Measurements from ENCODE around the gene DGKE. TPM values are rescaled to one million over a fixed set of nuclear protein-coding genes. Genes with fewer than 3 reads are reported as not detected.

DGKE gene
- total and polyA plus RNA-seq, 2 of the 13 experiments (the other 11 are each of a cell fraction or from before 2014, with no cell fraction given) = 3.2 to 5.3 TPM

DNA sequence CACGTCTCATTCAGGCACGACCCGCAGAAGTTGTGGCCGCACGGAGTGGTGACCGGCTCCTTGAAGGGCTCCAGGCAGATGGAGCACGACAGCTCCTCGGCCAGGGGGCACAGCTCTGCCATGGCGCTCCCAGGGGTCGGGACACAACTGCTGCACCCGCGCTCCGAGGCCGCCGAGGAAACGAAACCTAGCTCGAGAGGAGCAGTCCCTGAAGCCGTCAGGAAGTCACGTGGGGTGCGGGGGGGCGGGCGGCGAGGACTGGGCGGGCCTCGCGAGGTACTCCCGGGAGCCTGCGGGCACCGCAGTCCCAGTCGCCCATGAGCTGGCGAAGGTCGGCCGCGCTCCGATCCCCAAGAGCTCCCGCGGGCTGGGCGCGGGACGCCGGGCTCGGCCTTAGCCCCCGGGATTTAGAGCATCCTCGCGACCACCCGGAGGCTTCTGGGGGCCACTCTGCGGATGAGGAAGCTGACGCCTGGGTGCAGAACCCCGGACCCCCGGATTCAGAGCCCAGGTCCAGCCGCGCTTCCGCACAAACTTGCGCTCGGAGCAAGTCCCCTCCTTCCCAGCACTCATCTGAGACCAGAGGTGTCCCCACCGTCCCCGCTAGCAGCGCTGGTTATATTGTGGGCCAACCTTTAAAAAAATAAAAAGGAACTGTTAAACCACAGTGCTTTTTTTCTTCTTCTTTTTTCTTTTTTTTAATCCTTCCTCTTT is 80.1 kb downstream of the DGKE start, which contains the start of gene TRIM25 (continued):
- TF ChIP-seq, protein P1, sequence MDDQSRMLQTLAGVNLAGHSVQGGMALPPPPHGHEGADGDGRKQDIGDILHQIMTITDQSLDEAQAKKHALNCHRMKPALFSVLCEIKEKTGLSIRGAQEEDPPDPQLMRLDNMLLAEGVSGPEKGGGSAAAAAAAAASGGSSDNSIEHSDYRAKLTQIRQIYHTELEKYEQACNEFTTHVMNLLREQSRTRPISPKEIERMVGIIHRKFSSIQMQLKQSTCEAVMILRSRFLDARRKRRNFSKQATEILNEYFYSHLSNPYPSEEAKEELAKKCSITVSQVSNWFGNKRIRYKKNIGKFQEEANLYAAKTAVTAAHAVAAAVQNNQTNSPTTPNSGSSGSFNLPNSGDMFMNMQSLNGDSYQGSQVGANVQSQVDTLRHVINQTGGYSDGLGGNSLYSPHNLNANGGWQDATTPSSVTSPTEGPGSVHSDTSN (CRISPR knock-in tag; IDR thresholded peaks at IDR 0.05; ENCODE audit: borderline replicate concordance) = peak; percentile 75; the same call in 1 of the 2 replicates
- TF ChIP-seq PHF5A (CRISPR knock-in tag; IDR thresholded peaks at IDR 0.05; ENCODE audit: low read depth, unreplicated experiment) = peak; percentile 81
- TF ChIP-seq, protein P2, sequence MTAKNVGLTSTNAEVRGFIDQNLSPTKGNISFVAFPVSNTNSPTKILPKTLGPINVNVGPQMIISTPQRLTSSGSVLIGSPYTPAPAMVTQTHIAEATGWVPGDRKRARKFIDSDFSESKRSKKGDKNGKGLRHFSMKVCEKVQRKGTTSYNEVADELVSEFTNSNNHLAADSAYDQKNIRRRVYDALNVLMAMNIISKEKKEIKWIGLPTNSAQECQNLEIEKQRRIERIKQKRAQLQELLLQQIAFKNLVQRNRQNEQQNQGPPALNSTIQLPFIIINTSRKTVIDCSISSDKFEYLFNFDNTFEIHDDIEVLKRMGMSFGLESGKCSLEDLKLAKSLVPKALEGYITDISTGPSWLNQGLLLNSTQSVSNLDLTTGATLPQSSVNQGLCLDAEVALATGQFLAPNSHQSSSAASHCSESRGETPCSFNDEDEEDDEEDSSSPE (CRISPR knock-in tag; IDR thresholded peaks at IDR 0.05) = peak; percentile 71
- peak; percentile 75; the same call in 1 of the 2 replicates for TF ChIP-seq TMF1 (CRISPR knock-in tag; IDR thresholded peaks at IDR 0.05; ENCODE audit: low read depth)
- peak; percentile 56 for TF ChIP-seq SATB2 (CRISPR knock-in tag; IDR thresholded peaks at IDR 0.05)
- no peak for TF ChIP-seq POLR2AphosphoS2 (IDR thresholded peaks at IDR 0.05; ENCODE audit: low read depth, low read length)
- peak; percentile 81 for TF ChIP-seq ZBTB7B (CRISPR knock-in tag; IDR thresholded peaks at IDR 0.05)
- TF ChIP-seq, protein P3, sequence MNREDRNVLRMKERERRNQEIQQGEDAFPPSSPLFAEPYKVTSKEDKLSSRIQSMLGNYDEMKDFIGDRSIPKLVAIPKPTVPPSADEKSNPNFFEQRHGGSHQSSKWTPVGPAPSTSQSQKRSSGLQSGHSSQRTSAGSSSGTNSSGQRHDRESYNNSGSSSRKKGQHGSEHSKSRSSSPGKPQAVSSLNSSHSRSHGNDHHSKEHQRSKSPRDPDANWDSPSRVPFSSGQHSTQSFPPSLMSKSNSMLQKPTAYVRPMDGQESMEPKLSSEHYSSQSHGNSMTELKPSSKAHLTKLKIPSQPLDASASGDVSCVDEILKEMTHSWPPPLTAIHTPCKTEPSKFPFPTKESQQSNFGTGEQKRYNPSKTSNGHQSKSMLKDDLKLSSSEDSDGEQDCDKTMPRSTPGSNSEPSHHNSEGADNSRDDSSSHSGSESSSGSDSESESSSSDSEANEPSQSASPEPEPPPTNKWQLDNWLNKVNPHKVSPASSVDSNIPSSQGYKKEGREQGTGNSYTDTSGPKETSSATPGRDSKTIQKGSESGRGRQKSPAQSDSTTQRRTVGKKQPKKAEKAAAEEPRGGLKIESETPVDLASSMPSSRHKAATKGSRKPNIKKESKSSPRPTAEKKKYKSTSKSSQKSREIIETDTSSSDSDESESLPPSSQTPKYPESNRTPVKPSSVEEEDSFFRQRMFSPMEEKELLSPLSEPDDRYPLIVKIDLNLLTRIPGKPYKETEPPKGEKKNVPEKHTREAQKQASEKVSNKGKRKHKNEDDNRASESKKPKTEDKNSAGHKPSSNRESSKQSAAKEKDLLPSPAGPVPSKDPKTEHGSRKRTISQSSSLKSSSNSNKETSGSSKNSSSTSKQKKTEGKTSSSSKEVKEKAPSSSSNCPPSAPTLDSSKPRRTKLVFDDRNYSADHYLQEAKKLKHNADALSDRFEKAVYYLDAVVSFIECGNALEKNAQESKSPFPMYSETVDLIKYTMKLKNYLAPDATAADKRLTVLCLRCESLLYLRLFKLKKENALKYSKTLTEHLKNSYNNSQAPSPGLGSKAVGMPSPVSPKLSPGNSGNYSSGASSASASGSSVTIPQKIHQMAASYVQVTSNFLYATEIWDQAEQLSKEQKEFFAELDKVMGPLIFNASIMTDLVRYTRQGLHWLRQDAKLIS (CRISPR knock-in tag; IDR thresholded peaks at IDR 0.05) = peak; percentile 87; the same call in 1 of the 2 replicates
- TF ChIP-seq MYNN (CRISPR knock-in tag; IDR thresholded peaks at IDR 0.05; ENCODE audit: low read depth) = 0 out of 2 replicates have a peak, but pooled peaks have one; percentile 40
- TF ChIP-seq RBM39 (IDR thresholded peaks at IDR 0.05; ENCODE audit: low read depth, low read length, poor library complexity, severe bottlenecking) = peak; percentile 93
- no peak for TF ChIP-seq PCBP2 (optimal IDR thresholded peaks at IDR 0.05; ENCODE audit: low read depth, low read length, poor library complexity, severe bottlenecking)
- TF ChIP-seq ZBTB1 (CRISPR knock-in tag; IDR thresholded peaks at IDR 0.05; ENCODE audit: borderline replicate concordance) = no peak
- TF ChIP-seq ZMYM3 (CRISPR knock-in tag; IDR thresholded peaks at IDR 0.05) = peak; percentile 74; the same call in 1 of the 2 replicates
- TF ChIP-seq, protein P4, sequence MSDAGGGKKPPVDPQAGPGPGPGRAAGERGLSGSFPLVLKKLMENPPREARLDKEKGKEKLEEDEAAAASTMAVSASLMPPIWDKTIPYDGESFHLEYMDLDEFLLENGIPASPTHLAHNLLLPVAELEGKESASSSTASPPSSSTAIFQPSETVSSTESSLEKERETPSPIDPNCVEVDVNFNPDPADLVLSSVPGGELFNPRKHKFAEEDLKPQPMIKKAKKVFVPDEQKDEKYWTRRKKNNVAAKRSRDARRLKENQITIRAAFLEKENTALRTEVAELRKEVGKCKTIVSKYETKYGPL (CRISPR knock-in tag; IDR thresholded peaks at IDR 0.05) = peak; percentile 76
- peak; percentile 93; the same call in 1 of the 2 replicates for TF ChIP-seq ZNF44 (CRISPR knock-in tag; IDR thresholded peaks at IDR 0.05)
- TF ChIP-seq, protein P5, sequence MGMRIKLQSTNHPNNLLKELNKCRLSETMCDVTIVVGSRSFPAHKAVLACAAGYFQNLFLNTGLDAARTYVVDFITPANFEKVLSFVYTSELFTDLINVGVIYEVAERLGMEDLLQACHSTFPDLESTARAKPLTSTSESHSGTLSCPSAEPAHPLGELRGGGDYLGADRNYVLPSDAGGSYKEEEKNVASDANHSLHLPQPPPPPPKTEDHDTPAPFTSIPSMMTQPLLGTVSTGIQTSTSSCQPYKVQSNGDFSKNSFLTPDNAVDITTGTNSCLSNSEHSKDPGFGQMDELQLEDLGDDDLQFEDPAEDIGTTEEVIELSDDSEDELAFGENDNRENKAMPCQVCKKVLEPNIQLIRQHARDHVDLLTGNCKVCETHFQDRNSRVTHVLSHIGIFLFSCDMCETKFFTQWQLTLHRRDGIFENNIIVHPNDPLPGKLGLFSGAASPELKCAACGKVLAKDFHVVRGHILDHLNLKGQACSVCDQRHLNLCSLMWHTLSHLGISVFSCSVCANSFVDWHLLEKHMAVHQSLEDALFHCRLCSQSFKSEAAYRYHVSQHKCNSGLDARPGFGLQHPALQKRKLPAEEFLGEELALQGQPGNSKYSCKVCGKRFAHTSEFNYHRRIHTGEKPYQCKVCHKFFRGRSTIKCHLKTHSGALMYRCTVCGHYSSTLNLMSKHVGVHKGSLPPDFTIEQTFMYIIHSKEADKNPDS (CRISPR knock-in tag; IDR thresholded peaks at IDR 0.05) = peak; percentile 75; the same call in 1 of the 2 replicates
- TF ChIP-seq ZNF34 (CRISPR knock-in tag; IDR thresholded peaks at IDR 0.05; ENCODE audit: borderline replicate concordance) = peak; percentile 96
- no peak; the same call in 1 of the 2 replicates for TF ChIP-seq STAG1 (CRISPR knock-in tag; IDR thresholded peaks at IDR 0.05)
- TF ChIP-seq HNRNPL (IDR thresholded peaks at IDR 0.05; ENCODE audit: low read depth, low read length) = peak; percentile 90
- peak; percentile 92; the same call in 1 of the 2 replicates for TF ChIP-seq ZNF230 (CRISPR knock-in tag; IDR thresholded peaks at IDR 0.05)

Data from HepG2 (cell line).